SIG-M5 treated with dmso at 0.1 percent for 504 hours (cell line): Measurements from ENCODE around the gene LSS.
"Not testable (repeated sequence)": the region's sequence is repeated elsewhere in the genome, so short reads cannot be mapped to it uniquely, and the experiment has no call there.

Experiments
- DNase-seq: peaks from one replicate; lab custom pipeline; 2025; ENCODE audit not compliant: unreplicated experiment; lab: John Stamatoyannopoulos, UW

Gene LSS

GRCh38 chr21:46246345-46246744 is 17.8 kb upstream of the LSS start:
- no peak for DNase-seq

DNA sequence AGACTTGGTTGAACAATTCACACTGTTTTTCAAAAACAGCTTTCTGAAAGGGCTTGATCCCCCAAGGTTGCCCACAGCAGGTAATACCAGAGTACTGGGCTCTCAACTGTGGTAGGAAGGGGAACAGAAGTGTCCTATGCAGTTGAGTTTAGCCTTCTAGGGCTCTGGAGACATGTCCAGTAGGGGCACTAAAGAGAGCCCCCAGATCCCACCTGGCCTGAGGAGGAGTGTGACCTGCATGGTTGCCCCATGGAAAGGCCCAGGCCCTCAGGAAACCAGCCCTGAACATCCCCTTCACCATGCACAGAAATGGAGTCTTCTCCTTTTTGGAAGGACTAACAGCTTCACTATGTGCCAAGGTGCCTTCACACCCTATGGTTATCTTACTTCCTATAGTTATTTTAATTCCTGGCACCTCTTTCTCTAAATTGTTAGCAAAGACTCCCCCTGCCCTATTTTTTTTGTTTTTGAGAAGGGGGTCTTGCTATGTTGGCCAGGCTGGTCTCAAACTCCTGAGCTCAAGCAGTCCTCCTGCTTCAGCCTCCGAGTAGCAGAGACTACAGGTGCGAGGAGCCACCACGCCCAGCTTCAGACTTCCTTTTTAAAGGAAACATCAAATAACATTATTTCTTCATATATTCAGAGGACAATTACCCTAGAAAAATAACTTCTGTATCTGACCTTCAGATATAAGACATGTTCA is 16.8 kb upstream of the LSS start:
- no peak for DNase-seq

DNA sequence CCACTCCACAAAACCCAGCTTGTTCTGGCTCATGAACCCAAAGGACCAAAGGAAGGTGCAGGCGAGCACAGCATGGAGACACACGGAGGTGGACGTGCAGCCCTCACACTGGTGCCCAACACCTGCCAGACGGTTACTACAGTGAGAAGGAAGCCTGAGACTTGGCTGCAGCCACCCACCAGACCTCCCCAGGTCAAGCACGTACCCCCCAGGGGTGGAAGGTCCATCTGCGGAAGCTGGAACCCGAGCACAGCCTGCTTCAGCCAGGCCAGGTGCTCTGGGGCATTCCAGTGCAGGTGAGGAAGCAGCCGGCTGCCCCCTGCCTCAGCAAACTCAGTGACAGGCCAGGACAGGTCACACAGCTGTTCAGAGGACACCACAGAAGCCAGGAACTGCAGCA is 16.0 kb upstream of the LSS start:
- no peak for DNase-seq

DNA sequence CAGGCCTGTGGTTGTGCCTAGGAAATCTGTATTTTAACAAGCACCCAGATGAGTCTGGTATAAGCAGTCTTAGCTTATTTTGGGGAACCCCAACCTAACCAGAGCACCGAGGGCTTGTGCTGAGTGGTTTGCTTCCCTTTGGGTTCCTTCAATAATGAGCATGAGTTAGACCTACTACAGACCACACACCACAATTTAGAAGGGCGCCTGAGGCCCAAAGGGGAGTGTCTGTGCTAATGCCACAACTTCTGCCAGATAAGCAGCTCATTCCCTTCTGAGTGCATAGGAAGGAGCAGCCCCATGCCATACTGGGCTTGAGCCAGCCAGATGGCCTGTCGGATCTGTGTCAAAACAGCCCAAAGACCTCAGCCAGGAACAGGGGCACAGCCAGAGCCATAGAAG is 15.4 kb upstream of the LSS start:
- no peak for DNase-seq

- DNase-seq, result no peak
Observed at GRCh38 chr21:46243325-46243724, 14.8 kb upstream of the LSS start.

GRCh38 chr21:46241577-46241976 is 13.0 kb upstream of the LSS start:
- not testable (repeated sequence) for DNase-seq

- no peak for DNase-seq
Observed at GRCh38 chr21:46239817-46240325, 11.3 kb upstream of the LSS start.

- no peak for DNase-seq
Observed at GRCh38 chr21:46237474-46237873, 8.9 kb upstream of the LSS start.

DNA sequence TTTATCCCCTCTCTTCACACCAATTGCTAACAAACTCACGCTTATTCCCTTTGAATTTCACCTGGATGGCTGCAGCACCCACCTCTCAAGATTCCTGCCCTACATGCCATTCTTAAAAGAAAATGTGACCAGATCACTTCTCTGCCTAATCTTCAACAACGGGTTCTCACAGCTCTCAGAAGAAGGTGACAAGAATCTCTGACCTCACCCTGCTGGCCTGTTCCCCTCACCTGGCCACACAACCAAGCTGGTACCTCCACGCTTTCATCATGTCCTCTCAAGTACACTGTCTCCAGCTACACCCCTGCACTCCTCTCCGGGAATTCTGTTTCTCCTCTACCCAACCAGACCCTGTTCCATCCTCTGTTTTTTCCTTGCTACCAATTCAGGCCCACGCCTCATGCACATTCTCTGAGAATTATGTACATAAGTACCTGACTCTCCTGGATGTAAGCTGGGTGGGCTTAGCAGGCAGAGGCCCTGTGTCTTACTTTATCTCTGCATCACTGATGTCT is 5.9 kb upstream of the LSS start:
- DNase-seq, result no peak

DNA sequence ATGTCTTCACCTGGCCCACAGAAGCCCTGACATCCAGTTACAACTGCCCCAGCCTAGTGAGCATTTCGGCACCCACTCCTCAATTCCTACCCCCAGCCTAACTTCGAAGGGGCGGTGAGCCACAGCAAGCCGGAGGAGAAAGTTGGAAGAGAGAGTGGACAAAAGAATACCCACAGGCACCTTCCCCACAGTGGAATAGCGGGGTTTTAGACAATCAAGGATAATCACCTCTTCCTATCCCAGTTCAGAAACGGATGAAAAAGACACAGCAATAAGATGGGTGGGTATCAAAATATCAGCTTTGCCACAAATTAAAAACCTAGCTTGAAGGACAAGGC is 1.3 kb upstream of the LSS start:
- no peak for DNase-seq

- peak; percentile 43 for DNase-seq
Observed at GRCh38 chr21:46229133-46229922, 754 bp upstream of the LSS start.

DNA sequence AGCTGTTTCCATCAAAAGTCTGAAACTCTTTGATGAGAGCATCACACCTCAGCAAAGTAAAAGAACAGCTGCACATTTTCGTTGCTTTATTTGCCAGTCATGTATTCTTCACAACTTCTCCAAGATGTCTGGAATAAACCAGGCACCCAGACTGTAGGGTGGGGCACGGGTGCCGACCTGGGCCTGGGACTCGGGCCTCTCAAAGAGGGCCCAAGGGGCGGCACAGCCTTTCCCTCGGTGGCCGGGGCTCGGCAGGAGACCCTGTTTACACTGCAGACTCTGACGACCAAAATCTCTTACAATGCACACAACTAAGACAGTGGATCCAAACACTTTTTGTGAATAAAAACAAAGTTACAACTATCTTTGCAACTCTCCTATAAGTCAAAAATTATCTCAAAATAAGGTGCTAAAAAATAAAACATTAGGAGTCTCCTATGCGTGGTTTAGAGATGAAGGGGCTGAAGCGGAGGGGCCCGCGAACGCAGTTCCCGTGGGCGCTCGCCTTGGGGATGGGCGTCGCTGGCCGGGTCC is 696 bp downstream of the LSS start:
- no peak for DNase-seq

DNA sequence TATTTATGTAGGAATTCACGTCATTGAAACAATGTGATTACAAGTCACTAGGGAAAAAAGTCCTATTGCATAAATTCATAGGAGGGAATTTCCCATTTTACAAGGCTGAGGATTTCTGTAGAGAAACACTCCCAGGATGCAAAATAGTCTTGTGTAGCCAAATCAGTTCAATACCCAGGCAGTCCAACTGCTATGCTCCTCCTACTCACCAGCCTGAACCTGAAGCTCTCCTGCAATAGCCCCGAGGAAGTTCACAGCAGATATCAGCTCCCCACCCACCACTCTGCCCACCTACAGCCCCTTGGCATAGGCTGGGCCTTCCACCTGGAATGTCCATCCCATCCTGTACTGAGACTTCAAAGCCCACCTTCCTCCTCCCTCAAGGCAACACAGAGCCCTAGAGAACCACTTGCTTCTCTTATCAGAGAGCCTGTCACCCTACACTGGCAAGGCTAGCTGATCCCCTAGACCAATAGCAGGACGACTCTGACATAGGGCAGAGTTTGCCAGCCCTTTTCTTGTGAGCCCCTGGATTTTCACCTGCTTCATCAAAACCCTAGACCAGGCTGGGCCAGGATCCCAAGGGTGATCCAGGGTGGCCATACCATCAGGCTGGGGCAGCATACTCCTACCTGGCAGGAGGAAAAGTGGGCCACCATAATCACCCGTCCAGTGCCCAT is 1.5 kb downstream of the LSS start:
- DNase-seq, result peak; percentile 9

DNA sequence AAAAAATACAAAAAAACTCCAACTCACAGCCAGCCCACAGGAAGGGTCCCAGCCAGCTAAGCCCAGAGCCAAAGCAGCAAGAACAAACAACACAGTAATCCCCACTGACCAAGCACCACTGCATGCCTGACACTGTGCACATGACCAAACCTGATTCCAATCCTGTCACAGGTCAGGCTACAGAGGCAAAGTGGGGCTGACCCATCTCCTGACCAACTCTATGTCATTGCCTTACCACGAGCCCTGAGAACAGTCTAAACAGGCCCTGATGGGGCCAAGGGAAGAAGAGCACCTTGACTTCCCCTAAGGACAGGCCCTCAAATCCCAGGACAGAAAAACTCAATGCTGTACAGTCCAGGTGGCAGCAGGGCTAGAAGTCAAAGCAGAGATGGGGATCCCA is 2.4 kb downstream of the LSS start:
- DNase-seq, result no peak

DNA sequence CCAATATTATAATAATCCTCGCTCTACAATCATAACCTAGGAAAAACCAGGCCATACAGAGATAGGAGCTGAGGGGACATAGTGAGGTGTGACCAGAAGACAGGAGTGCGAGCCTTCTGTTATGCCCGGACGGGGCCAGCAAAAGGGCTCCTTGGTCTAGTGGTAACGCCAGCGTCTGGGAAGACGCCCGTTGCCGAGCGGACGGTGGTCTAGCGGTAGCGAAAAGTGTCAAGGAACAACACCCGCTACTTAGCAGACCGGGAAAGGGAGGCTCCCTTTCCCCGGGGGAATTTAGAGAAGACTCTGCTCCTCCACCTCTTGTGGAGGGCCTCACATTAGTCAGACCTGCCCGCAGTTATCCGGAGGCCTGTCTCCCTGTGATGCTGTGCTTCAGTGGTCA is 4.9 kb downstream of the LSS start:
- DNase-seq, result not testable (repeated sequence)

- no peak for DNase-seq
Observed at GRCh38 chr21:46223217-46223616, 5.4 kb downstream of the LSS start.

DNA sequence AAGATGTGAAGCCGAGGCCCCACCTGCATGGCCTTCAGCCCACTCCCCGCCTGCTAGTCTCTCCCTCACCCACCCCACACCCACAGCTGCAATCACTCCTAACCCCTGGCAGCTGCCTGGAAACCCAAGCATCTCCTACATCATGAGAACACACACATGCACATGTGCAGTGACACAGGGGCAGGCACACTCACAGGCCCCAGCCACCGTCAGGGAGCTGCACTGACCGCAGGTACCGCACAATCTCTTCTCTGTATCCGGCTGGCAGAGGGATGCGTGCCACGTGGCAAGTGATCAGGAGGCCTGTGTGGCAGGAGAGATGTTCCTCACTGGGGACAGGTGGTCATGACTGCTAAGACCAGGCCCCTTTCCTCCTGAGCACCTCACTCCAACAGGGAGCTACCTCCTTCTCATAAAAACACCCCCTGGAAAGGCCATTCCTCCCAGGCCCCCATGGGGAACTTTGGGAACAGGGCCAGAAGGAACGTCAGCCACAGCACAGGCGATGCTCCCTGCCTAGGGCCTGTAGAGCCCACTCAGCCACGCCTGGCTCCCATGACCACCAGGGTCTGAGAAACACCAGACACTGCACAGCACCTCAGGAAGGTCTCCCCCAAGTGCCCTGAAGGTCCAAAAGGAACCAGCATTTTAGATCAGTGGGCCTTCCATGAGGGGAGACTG is 6.0 kb downstream of the LSS start:
- no peak for DNase-seq

DNA sequence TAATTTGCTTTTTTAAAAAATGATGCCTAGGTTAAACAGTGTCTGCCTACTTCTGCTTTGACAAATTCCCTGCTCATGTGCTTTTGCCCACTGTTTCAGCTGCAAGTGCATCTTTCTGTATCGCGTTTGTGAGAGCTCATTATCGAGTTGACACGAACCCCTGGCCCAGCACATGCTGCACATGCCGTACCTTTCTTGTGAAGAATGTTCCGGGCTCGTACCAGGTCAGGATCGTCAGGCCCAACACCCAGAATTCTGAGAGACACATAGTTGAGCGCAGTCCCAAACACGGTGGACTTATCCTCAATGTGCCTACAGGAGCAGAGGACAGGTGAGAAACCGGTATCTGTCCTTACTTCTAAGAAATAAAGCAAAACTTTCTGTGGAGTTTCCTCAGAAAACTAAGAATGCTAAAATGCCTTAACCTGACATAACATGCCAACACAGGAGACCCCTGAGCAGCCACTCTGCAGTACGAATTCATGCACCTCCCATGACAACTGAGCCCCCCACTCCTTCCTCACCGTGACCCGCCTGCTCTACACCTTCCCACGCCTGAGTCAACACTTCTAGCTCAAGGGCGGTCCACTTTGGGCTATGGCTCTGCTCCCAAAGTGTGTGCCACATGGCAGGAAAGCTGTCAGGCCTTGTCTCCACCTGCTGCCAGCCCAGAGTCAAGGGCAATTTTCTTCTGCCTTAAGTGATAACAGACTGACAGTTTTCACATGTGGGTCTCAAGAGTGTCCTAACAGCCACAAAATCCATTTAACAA is 6.7 kb downstream of the LSS start:
- DNase-seq, result no peak

GRCh38 chr21:46220847-46221246 is 7.7 kb downstream of the LSS start:
- DNase-seq, result no peak

GRCh38 chr21:46220275-46220810 is 8.2 kb downstream of the LSS start:
- no peak for DNase-seq
